ENCODE data around the gene PRKCB. TPM values are rescaled to one million over a fixed set of nuclear protein-coding genes. Genes with fewer than 3 reads are reported as not detected.

Gene PRKCB
- total RNA-seq, 4 donors from 2014 or later = 0.51 to 1.3 (median 1.1) TPM

DNA sequence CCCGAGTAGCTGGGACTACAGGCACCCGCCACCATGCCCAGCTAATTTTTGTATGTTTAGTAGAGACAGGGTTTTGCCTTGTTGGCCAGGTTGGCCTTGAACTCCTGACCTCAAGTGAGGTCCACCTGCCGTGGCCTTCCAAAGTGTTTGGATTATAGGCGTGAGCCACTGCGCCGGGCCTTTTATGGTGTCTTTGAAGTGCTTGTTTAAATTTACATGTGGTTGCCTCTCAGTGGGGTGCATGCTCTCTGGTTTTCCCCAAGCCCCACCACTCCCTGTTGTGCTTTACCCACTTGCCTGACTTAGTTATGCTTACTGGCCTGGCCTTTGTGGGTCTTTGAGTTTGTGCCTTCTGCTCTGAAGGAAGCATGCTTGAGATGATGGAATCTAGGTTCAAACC is 132.0 kb downstream of the PRKCB start:
- Histone ChIP-seq H3K9me3 (no peaks in the 10 kb centered on the region), H3K36me3 (no peaks in the 10 kb centered on the region), H3K27ac (no peak overlapping the region), H3K4me3 (no peak overlapping the region), H3K4me1 (no peaks in the 10 kb centered on the region), H3K27me3 (no peaks in the 10 kb centered on the region)
- TF ChIP-seq POLR2A (IDR thresholded peaks at IDR 0.05) = no peak
- TF ChIP-seq, protein P1, sequence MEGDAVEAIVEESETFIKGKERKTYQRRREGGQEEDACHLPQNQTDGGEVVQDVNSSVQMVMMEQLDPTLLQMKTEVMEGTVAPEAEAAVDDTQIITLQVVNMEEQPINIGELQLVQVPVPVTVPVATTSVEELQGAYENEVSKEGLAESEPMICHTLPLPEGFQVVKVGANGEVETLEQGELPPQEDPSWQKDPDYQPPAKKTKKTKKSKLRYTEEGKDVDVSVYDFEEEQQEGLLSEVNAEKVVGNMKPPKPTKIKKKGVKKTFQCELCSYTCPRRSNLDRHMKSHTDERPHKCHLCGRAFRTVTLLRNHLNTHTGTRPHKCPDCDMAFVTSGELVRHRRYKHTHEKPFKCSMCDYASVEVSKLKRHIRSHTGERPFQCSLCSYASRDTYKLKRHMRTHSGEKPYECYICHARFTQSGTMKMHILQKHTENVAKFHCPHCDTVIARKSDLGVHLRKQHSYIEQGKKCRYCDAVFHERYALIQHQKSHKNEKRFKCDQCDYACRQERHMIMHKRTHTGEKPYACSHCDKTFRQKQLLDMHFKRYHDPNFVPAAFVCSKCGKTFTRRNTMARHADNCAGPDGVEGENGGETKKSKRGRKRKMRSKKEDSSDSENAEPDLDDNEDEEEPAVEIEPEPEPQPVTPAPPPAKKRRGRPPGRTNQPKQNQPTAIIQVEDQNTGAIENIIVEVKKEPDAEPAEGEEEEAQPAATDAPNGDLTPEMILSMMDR (IDR thresholded peaks at IDR 0.05 in 4 of 5, conservative IDR thresholded peaks at IDR 0.05 in 1 of 5) = no peak
- DNase-seq (no peak), ATAC-seq (no peak)
- intact Hi-C loops (cut with DNase I; ENCODE audit: low total_unique reads) = no loop called here
- in situ Hi-C loops (cut with MboI; ENCODE audit: low sequenced_read_pairs in 4 of 4) = no loop called here

- Histone ChIP-seq H3K36me3 (no peaks in the 10 kb centered on the region), H3K4me3 (no peak overlapping the region), H3K27me3 (no peaks in the 10 kb centered on the region), H3K9me3 (no peaks in the 10 kb centered on the region), H3K4me1 (no peaks in the 10 kb centered on the region), H3K27ac (no peak overlapping the region)
- TF ChIP-seq, protein P1 (IDR thresholded peaks at IDR 0.05 in 4 of 5, conservative IDR thresholded peaks at IDR 0.05 in 1 of 5) = no peak
- no peak for TF ChIP-seq POLR2A (IDR thresholded peaks at IDR 0.05)
- DNase-seq (no peak), ATAC-seq (no peak)
- intact Hi-C loops (cut with DNase I; ENCODE audit: low total_unique reads) = no loop called here
- in situ Hi-C loops (cut with MboI; ENCODE audit: low sequenced_read_pairs in 4 of 4) = no loop called here
These were observed 132.4 kb downstream of the PRKCB start for GRCh38 chr16:23968176-23968575.

GRCh38 chr16:23969468-23970297 is 133.9 kb downstream of the PRKCB start:
- Histone ChIP-seq H3K4me3 (no peak overlapping the region), H3K27me3 (no peaks in the 10 kb centered on the region), H3K27ac (no peak overlapping the region), H3K36me3 (no peaks in the 10 kb centered on the region), H3K9me3 (no peaks in the 10 kb centered on the region), H3K4me1 (no peaks in the 10 kb centered on the region)
- in situ Hi-C loops (cut with MboI; ENCODE audit: low sequenced_read_pairs in 4 of 4) (no loop called here), intact Hi-C loops (cut with DNase I; ENCODE audit: low total_unique reads) (no loop called here)
- ATAC-seq = no peak
- no peak for DNase-seq
- TF ChIP-seq, protein P1 (IDR thresholded peaks at IDR 0.05 in 4 of 5, conservative IDR thresholded peaks at IDR 0.05 in 1 of 5) = no peak
- TF ChIP-seq POLR2A (IDR thresholded peaks at IDR 0.05) = no peak

GRCh38 chr16:23974223-23974622 is 138.4 kb downstream of the PRKCB start:
- no peaks in the 10 kb centered on the region for H3K4me1 ChIP-seq
- no peaks in the 10 kb centered on the region for H3K9me3 ChIP-seq
- TF ChIP-seq POLR2A (IDR thresholded peaks at IDR 0.05) = no peak
- TF ChIP-seq, protein P1 (IDR thresholded peaks at IDR 0.05 in 4 of 5, conservative IDR thresholded peaks at IDR 0.05 in 1 of 5) = no peak
- no peak for DNase-seq
- H3K36me3 ChIP-seq = no peaks in the 10 kb centered on the region
- intact Hi-C loops (cut with DNase I; ENCODE audit: low total_unique reads) = no loop called here
- ATAC-seq = no peak
- H3K27ac ChIP-seq = no peak overlapping the region
- H3K27me3 ChIP-seq = no peaks in the 10 kb centered on the region
- no peak overlapping the region for H3K4me3 ChIP-seq
- in situ Hi-C loops (cut with MboI; ENCODE audit: low sequenced_read_pairs in 4 of 4) = no loop called here

Data from gastrocnemius medialis (tissue), 4 donors.